ENCODE results near the gene MSI2.

DNA sequence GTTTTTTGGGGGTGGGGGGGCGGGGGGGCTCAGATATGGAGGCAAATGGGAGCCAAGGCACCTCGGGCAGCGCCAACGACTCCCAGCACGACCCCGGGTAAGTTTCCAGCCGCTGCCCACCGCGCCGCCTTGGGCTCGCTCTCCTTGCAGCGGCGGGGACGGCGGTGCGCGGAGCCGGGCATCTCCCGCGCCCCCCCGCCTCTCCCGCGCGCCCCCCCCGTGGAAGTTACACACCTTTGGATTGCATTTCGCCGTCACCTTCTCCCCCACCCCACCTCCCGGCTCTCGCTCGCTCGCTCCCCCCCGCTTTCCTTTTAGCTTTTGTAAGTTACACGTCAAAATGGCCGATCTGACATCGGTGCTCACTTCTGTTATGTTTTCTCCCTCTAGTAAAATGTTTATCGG, 387 bp downstream of the MSI2 start:
- TF ChIP-seq, protein P1, sequence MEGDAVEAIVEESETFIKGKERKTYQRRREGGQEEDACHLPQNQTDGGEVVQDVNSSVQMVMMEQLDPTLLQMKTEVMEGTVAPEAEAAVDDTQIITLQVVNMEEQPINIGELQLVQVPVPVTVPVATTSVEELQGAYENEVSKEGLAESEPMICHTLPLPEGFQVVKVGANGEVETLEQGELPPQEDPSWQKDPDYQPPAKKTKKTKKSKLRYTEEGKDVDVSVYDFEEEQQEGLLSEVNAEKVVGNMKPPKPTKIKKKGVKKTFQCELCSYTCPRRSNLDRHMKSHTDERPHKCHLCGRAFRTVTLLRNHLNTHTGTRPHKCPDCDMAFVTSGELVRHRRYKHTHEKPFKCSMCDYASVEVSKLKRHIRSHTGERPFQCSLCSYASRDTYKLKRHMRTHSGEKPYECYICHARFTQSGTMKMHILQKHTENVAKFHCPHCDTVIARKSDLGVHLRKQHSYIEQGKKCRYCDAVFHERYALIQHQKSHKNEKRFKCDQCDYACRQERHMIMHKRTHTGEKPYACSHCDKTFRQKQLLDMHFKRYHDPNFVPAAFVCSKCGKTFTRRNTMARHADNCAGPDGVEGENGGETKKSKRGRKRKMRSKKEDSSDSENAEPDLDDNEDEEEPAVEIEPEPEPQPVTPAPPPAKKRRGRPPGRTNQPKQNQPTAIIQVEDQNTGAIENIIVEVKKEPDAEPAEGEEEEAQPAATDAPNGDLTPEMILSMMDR (IDR thresholded peaks at IDR 0.05) = no peak
- no peak for TF ChIP-seq POLR2A (IDR thresholded peaks at IDR 0.05)
